Activated T-cell treated with anti-CD3 and anti-CD28 coated beads, Interleukin-2, amount 50 U/mL, for 72 hours (primary cell): Measurements from ENCODE around the gene LPCAT2. TPM values are rescaled to one million over a fixed set of nuclear protein-coding genes. Genes with fewer than 3 reads are reported as not detected.

ENCODE experiments used
- ATAC-seq, 2 donors: fragments of 150-1000 bp; cut with Tn5 transposase; replicated peaks in 1 of 2; 2 replicates each; pipeline ENCODE4 v1.10.0; 2021; ENCODE audit warnings: moderate library complexity in 2 of 2, mild to moderate bottlenecking in 1 of 2
- DNase-seq, 2 donors: peaks; one replicate each; pipeline ENCODE4 v3.0.0; 2021 to 2022; ENCODE audit warnings: mixed read lengths in 1 of 2
- H3K27ac Mint-ChIP-seq: one replicate; pipeline ENCODE4 v1.8.0; 2022; ENCODE audit warnings: mild to moderate bottlenecking, moderate library complexity, mixed read lengths
- H3K27me3 Mint-ChIP-seq: one replicate; pipeline ENCODE4 v1.8.0; 2022; ENCODE audit warnings: low read depth, mixed read lengths
- H3K36me3 Mint-ChIP-seq, 2 donors: one replicate each; pipeline ENCODE4 v1.8.0; 2022; ENCODE audit warnings: mixed read lengths in 2 of 2, mild to moderate bottlenecking in 1 of 2; ENCODE audit not compliant: insufficient read depth in 2 of 2
- H3K4me1 Mint-ChIP-seq: one replicate; pipeline ENCODE4 v1.8.0; 2022; ENCODE audit warnings: low read depth, mixed read lengths
- H3K4me3 Mint-ChIP-seq, 2 donors: one replicate each; pipeline ENCODE4 v1.8.0; 2022; ENCODE audit warnings: mild to moderate bottlenecking in 2 of 2, mixed read lengths in 2 of 2, moderate library complexity in 2 of 2
- H3K9me3 Mint-ChIP-seq, 2 donors: one replicate each; pipeline ENCODE4 v1.8.0; 2022; ENCODE audit warnings: mixed read lengths in 2 of 2
- total RNA-seq, 2 donors: library from RNA; stranded (reverse); gene quantifications; one replicate each; pipeline ENCODE4 v1.2.3, GENCODE V29; 2022

LPCAT2 gene
- total RNA-seq, 2 donors from 2014 or later, result 1.5 to 2.0 TPM

DNA sequence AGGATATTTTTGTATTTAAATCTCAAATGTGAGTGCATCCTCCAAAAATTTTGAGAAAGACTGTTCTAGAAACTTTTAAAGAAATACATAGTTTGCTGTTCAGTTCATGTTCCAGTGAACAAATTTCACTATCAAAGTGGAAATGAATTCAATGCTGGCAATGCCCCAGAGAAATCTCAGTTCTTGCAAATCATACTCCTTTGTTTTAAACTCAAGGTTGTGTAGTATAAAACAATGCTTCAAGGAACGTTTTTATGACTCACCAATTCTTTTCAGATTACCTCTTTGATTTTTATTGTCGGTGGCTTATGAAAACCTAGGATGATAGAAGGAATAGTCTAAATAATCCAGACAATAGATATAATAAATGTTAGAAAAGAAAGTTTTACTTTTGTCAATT lies 17.6 kb downstream of the LPCAT2 start:
- Mint-ChIP-seq H3K4me3 (no peak overlapping the region), H3K36me3 (no peaks in the 10 kb centered on the region), H3K4me1 (no peaks in the 10 kb centered on the region), H3K27ac (no peak overlapping the region), H3K27me3 (peaks cover 6% of the 10 kb centered on the region), H3K9me3 (peaks cover 0 to 3% of the 10 kb centered on the region in 2 donors)
- DNase-seq (no peak), ATAC-seq (no peak)

GRCh38 chr16:55527885-55528284 lies 19.0 kb downstream of the LPCAT2 start:
- Mint-ChIP-seq H3K9me3 (no peaks in the 10 kb centered on the region), H3K27me3 (peaks cover 6% of the 10 kb centered on the region), H3K4me3 (no peak overlapping the region), H3K27ac (no peak overlapping the region), H3K36me3 (no peaks in the 10 kb centered on the region), H3K4me1 (no peaks in the 10 kb centered on the region)
- ATAC-seq, result no peak
- DNase-seq, result no peak

DNA sequence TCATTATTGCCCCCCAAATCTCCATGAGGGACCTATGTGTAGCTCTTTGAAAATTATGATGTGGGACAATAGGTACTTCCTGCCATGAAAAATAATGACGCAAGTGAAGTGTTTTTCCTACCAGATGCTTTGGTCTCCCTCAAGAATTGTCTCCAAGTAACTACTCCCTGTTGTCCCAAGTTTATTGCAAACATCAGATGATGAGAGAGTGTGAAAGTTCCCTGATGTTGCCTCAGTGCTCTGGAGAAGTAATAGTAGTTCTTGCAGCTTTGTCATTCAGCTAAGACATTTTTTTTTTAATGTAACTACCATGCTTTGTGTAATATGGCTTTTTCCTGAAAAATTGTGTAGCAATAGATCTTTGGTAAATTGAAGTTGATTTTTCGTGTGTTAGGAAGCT lies 20.1 kb downstream of the LPCAT2 start:
- no peak for ATAC-seq
- DNase-seq, result no peak
- Mint-ChIP-seq H3K4me3 (no peak overlapping the region), H3K9me3 (no peaks in the 10 kb centered on the region), H3K36me3 (no peaks in the 10 kb centered on the region), H3K27me3 (peaks cover 6% of the 10 kb centered on the region), H3K27ac (no peak overlapping the region), H3K4me1 (no peaks in the 10 kb centered on the region)

GRCh38 chr16:55530316-55530856 lies 21.5 kb downstream of the LPCAT2 start:
- Mint-ChIP-seq H3K27ac (no peak overlapping the region), H3K9me3 (no peaks in the 10 kb centered on the region), H3K4me3 (no peak overlapping the region), H3K27me3 (peaks cover 6% of the 10 kb centered on the region), H3K4me1 (no peaks in the 10 kb centered on the region), H3K36me3 (no peaks in the 10 kb centered on the region)
- ATAC-seq (no peak), DNase-seq (no peak)

- ATAC-seq (no peak), DNase-seq (no peak)
- Mint-ChIP-seq H3K9me3 (no peaks in the 10 kb centered on the region), H3K4me3 (no peak overlapping the region), H3K36me3 (no peaks in the 10 kb centered on the region), H3K27ac (no peak overlapping the region), H3K27me3 (peaks cover 6% of the 10 kb centered on the region), H3K4me1 (no peaks in the 10 kb centered on the region)
Observed at GRCh38 chr16:55532227-55532626, 23.4 kb downstream of the LPCAT2 start.

DNA sequence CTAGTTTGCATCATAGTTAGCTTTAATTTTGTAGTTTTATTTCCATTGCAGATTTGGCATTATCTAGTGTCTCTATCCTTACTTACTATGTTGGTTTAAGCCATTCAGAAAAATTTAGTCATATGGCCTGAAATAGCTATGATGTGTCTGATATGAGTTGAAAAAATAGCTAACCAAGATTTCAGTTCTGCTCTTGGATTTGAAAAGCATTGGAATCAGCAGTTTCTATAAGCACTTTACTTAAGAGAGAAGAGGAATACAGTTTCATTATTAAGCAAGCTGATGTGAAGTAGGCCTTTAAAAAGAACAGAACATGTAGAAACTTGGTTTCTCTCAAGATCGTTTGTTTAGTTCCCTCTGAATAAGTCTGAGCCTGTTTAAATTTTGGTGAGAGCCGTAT lies 25.9 kb downstream of the LPCAT2 start:
- no peaks in the 10 kb centered on the region for H3K4me1 Mint-ChIP-seq
- H3K36me3 Mint-ChIP-seq, result no peaks in the 10 kb centered on the region
- ATAC-seq, result no peak
- H3K27me3 Mint-ChIP-seq, result no peaks in the 10 kb centered on the region
- no peak for DNase-seq
- no peaks in the 10 kb centered on the region for H3K9me3 Mint-ChIP-seq
- H3K4me3 Mint-ChIP-seq, result no peak overlapping the region
- H3K27ac Mint-ChIP-seq, result no peak overlapping the region

DNA sequence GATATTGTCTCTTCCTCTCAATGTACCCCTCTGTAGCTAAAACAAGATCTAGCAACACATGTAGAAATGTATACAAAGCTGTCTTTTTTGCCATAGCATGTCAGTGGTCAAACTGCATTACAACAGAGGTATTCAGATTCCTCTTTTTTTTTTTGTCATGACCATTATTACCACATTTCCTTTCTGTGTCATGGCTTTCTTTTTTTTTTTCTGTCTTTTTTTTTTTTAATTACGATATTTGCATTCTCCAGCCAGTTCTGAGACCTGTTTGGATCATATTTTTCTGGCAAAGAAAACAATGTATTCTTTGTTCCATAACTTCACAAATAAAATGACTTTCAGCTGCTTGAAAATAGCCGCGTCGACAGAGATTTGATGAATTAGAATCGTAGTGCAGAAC lies 30.2 kb downstream of the LPCAT2 start:
- Mint-ChIP-seq H3K27me3 (no peaks in the 10 kb centered on the region), H3K36me3 (no peaks in the 10 kb centered on the region), H3K4me1 (no peaks in the 10 kb centered on the region), H3K9me3 (no peaks in the 10 kb centered on the region), H3K4me3 (no peak overlapping the region), H3K27ac (no peak overlapping the region)
- no peak for ATAC-seq
- no peak for DNase-seq

GRCh38 chr16:55539488-55539887 lies 30.6 kb downstream of the LPCAT2 start:
- Mint-ChIP-seq H3K4me3 (no peak overlapping the region), H3K4me1 (no peaks in the 10 kb centered on the region), H3K9me3 (no peaks in the 10 kb centered on the region), H3K36me3 (no peaks in the 10 kb centered on the region), H3K27ac (no peak overlapping the region), H3K27me3 (no peaks in the 10 kb centered on the region)
- DNase-seq, result no peak
- ATAC-seq, result no peak

DNA sequence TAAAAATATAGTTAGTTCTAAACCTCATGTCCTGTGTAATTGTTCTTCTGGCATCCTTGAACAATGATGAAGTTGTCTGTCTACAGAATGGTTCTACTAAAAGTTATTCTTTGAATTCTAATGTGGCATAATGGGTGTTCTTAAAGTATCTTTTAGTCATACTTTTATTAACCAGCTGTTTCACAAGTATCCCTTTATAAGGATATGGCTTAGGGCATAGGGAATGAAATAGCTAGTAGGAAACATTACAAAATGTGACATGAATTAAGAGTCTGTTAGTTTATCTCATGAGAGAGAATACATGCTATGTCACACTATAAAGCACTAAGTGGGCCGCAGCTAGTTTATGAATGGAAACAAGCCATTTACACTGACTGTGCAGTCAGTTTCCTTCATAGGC lies 31.3 kb downstream of the LPCAT2 start:
- Mint-ChIP-seq H3K9me3 (no peaks in the 10 kb centered on the region), H3K36me3 (no peaks in the 10 kb centered on the region), H3K4me3 (no peak overlapping the region), H3K4me1 (no peaks in the 10 kb centered on the region), H3K27ac (no peak overlapping the region), H3K27me3 (no peaks in the 10 kb centered on the region)
- ATAC-seq (no peak), DNase-seq (no peak)

DNA sequence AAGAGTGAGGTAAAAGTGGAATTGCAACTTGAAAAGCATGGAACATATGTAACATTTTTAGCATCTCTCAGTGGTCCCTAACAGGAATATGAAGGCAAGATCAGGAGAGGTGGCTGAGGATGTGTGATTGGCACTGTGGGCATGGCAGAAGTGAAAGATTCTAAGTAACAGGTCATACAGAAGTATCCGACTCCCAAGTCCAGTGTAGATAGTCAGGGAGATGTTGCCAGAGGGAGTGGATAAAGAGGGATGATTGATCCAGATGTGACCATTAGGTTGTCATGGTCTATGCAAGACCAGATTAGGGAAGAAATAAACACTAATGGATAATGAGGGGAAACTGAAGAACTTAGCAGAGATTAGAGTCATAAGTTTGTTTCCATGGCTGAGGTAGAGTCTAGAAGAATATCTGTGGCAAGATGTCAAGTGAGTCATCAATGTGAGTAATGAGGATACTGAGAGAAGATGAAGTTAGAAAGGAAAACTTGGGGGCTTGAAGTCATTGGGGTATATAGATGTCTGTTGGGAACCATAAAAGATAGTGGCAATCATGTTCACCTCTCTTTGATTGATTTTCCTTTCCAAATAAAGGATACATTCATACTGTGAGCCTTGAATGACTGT lies 33.7 kb downstream of the LPCAT2 start:
- no peaks in the 10 kb centered on the region for H3K4me1 Mint-ChIP-seq
- no peak overlapping the region for H3K27ac Mint-ChIP-seq
- ATAC-seq, result peak; percentile 53 to 75
- no peak overlapping the region for H3K4me3 Mint-ChIP-seq
- no peaks in the 10 kb centered on the region for H3K36me3 Mint-ChIP-seq
- H3K27me3 Mint-ChIP-seq, result no peaks in the 10 kb centered on the region
- no peaks in the 10 kb centered on the region for H3K9me3 Mint-ChIP-seq
- DNase-seq, result no peak

DNA sequence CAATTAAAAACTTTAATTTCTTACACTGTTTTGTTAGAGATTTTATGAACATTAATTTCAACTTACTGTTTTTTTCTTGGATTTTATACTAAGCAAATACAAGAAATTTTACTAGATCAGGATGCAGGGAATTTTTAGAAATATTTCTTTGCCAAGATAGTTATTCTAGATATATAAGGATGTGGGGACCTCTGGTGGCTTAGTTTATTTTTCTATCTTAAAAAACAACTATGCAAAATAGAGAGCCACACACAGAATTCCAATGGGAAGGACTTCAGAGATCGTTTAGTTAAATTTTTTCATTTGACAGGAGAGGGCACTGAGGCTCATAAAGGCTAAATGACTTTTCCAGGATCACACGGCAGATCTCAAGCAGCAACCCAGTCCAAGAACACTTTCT lies 34.6 kb downstream of the LPCAT2 start:
- ATAC-seq, result no peak
- Mint-ChIP-seq H3K27ac (no peak overlapping the region), H3K4me1 (no peaks in the 10 kb centered on the region), H3K4me3 (no peak overlapping the region), H3K36me3 (no peaks in the 10 kb centered on the region), H3K27me3 (no peaks in the 10 kb centered on the region), H3K9me3 (no peaks in the 10 kb centered on the region)
- DNase-seq, result no peak

GRCh38 chr16:55552621-55553020 lies 43.7 kb downstream of the LPCAT2 start:
- DNase-seq, result no peak
- no peaks in the 10 kb centered on the region for H3K36me3 Mint-ChIP-seq
- H3K4me3 Mint-ChIP-seq, result no peak overlapping the region
- H3K9me3 Mint-ChIP-seq, result no peaks in the 10 kb centered on the region
- H3K27ac Mint-ChIP-seq, result no peak overlapping the region
- H3K4me1 Mint-ChIP-seq, result no peaks in the 10 kb centered on the region
- no peak for ATAC-seq
- no peaks in the 10 kb centered on the region for H3K27me3 Mint-ChIP-seq

DNA sequence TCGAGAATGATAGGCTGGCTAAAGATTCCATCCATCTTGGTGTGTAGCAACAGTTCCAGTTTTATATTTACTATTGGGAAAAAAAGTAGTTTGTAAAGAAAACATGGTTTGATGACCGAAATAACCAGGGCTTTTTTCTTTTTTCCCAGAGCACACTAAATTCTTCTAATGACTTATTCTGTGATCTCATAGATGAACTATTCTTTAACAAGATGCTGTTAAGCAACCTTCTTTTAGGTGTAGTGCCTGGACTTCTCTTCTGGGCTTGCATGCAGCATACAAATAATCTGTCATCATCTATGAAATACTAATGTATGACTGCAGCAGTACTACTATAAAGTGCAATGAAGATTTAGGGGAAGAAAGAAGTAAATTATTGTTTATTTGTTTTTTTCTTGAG lies 46.6 kb downstream of the LPCAT2 start:
- Mint-ChIP-seq H3K27me3 (no peaks in the 10 kb centered on the region), H3K9me3 (no peaks in the 10 kb centered on the region), H3K4me1 (no peaks in the 10 kb centered on the region), H3K27ac (no peak overlapping the region), H3K4me3 (no peak overlapping the region), H3K36me3 (no peaks in the 10 kb centered on the region)
- no peak for ATAC-seq
- DNase-seq, result no peak

DNA sequence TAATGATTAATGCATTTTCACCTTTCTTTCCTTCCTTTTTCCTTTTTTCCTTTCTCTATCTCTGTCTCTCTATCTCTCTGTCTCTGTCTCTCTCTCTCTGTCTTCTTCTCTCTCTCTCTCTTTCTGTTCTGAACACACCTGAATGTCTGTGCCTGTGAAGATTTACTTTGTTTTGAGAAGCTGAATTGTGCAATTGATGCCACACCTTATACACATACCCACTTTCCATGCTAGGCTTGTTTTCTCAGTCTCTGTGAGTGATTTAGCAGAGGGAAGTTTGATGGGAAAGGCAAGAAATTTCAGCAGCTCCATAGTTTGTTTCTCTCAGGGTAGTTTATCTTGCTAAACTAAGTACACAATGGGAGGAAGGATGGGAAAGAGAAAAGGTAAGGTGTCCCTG lies 48.3 kb downstream of the LPCAT2 start:
- Mint-ChIP-seq H3K4me1 (no peaks in the 10 kb centered on the region), H3K4me3 (no peak overlapping the region), H3K27ac (no peak overlapping the region), H3K27me3 (no peaks in the 10 kb centered on the region), H3K9me3 (no peaks in the 10 kb centered on the region), H3K36me3 (no peaks in the 10 kb centered on the region)
- DNase-seq (no peak), ATAC-seq (no peak)
